IMR-90 (cell line): ENCODE results near the gene TUBB6. TPM values are rescaled to one million over a fixed set of nuclear protein-coding genes. Genes with fewer than 3 reads are reported as not detected.

Experiments
- ATAC-seq: fragments of 200-7000 bp; cut with Tn5 transposase; 2 replicates; pipeline ENCODE4 v1.9.1; 2020; ENCODE audit warnings: low read depth, mild to moderate bottlenecking, moderate library complexity
- BruUV-seq: library from RNA; stranded (reverse); fragments of 400-500 nt; replicated peaks from 2 replicates; lab custom pipeline; 2021; lab: Mats Ljungman, UMichigan
- CTCF ChIA-PET: fragments of 300-600 bp; formaldehyde crosslinking; extraction: SDS; loops from one replicate; lab custom pipeline; 2021; ENCODE audit warnings: antibody characterized with exemption; lab: Yijun Ruan, JAX
- POLR2A ChIA-PET: fragments of 300-600 bp; sonication (Branson Sonifier 250); formaldehyde crosslinking; loops from one replicate; lab custom pipeline; 2022; ENCODE audit warnings: antibody characterized with exemption; ENCODE audit not compliant: unreplicated experiment; lab: Charles Lee
- DNase-seq: peaks from one replicate; pipeline ENCODE4 v3.0.0; 2013
- H2AFZ ChIP-seq: replicated peaks from 2 replicates; pipeline ENCODE3; 2013; ENCODE audit warnings: low read length, mild to moderate bottlenecking; ENCODE audit not compliant: poor library complexity
- H2AK5ac ChIP-seq: 2 replicates; pipeline ENCODE4 v1.6.1; 2013; ENCODE audit warnings: low read depth, low read length, inconsistent platforms
- H2AK9ac ChIP-seq: replicated peaks from 2 replicates; pipeline ENCODE3; 2013; ENCODE audit warnings: mild to moderate bottlenecking, low read depth, low read length, moderate library complexity; ENCODE audit not compliant: poor library complexity
- H2BK120ac ChIP-seq: 2 replicates; pipeline ENCODE4 v1.6.1; 2013; ENCODE audit warnings: low read depth, low read length, inconsistent platforms
- H2BK15ac ChIP-seq: 3 replicates; pipeline ENCODE4 v1.6.1; 2013; ENCODE audit warnings: low read depth, low read length, inconsistent platforms
- H2BK20ac ChIP-seq: 2 replicates; pipeline ENCODE4 v1.6.1; 2013; ENCODE audit warnings: low read depth, mild to moderate bottlenecking, inconsistent platforms, low read length, moderate library complexity
- H2BK5ac ChIP-seq: 2 replicates; pipeline ENCODE4 v1.6.1; 2013; ENCODE audit warnings: mild to moderate bottlenecking, low read depth, low read length, inconsistent platforms; ENCODE audit not compliant: poor library complexity, severe bottlenecking
- H3K14ac ChIP-seq: replicated peaks from 2 replicates; pipeline ENCODE4 v1.6.1; 2013; ENCODE audit warnings: low read depth, low read length, inconsistent platforms
- H3K18ac ChIP-seq: 2 replicates; pipeline ENCODE4 v1.6.1; 2013; ENCODE audit warnings: low read depth, low read length, control low read depth
- H3K23ac ChIP-seq: 2 replicates; pipeline ENCODE4 v1.6.1; 2013; ENCODE audit warnings: low read depth, low read length, inconsistent platforms
- H3K27ac ChIP-seq: 2 replicates; pipeline ENCODE4 v1.5.1; 2013; ENCODE audit warnings: mild to moderate bottlenecking, control low read depth, low read length; ENCODE audit not compliant: insufficient read depth
- H3K27me3 ChIP-seq: 2 replicates; pipeline ENCODE4 v1.6.1; 2013; ENCODE audit warnings: low read length; ENCODE audit not compliant: control insufficient read depth, insufficient read depth
- H3K36me3 ChIP-seq: 2 replicates; pipeline ENCODE4 v1.6.1; 2013; ENCODE audit warnings: low read length, mixed read lengths; ENCODE audit not compliant: control insufficient read depth, insufficient read depth
- H3K4ac ChIP-seq: 2 replicates; pipeline ENCODE4 v1.6.1; 2013; ENCODE audit warnings: low read depth, low read length, inconsistent platforms
- H3K4me1 ChIP-seq: 2 replicates; pipeline ENCODE4 v1.6.1; 2013; ENCODE audit warnings: low read length, mixed read lengths; ENCODE audit not compliant: control insufficient read depth, insufficient read depth
- H3K4me2 ChIP-seq: 2 replicates; pipeline ENCODE4 v1.6.1; 2013; ENCODE audit warnings: low read depth, mild to moderate bottlenecking, control low read depth, low read length, moderate library complexity
- H3K4me3 ChIP-seq: 2 replicates; pipeline ENCODE4 v1.5.1; 2013; ENCODE audit warnings: low read depth, mild to moderate bottlenecking, control low read depth, low read length, moderate library complexity; ENCODE audit not compliant: insufficient read depth
- H3K56ac ChIP-seq: 2 replicates; pipeline ENCODE4 v1.6.1; 2013; ENCODE audit warnings: low read length, inconsistent platforms; ENCODE audit not compliant: insufficient read depth; ENCODE audit errors: extremely low read depth
- H3K79me1 ChIP-seq, 2 experiments: 2 replicates each; pipeline ENCODE4 v1.6.1; 2013; ENCODE audit warnings: low read length in 2 of 2, inconsistent platforms in 1 of 2, low read depth in 1 of 2
- H3K9ac ChIP-seq: 2 replicates; pipeline ENCODE4 v1.6.1; 2013; ENCODE audit warnings: low read depth, low read length, control low read depth
- H3K9me1 ChIP-seq: 2 replicates; pipeline ENCODE4 v1.6.1; 2013; ENCODE audit warnings: low read length, inconsistent platforms; ENCODE audit not compliant: insufficient read depth
- H3K9me3 ChIP-seq: 2 replicates; pipeline ENCODE4 v1.6.1; 2013; ENCODE audit warnings: low read length; ENCODE audit not compliant: control insufficient read depth, insufficient read depth
- H4K20me1 ChIP-seq: 2 replicates; pipeline ENCODE4 v1.6.1; 2013; ENCODE audit warnings: low read length, inconsistent platforms; ENCODE audit not compliant: insufficient read depth
- H4K5ac ChIP-seq: 2 replicates; pipeline ENCODE4 v1.6.1; 2013; ENCODE audit warnings: mild to moderate bottlenecking, low read depth, low read length, control low read depth
- H4K8ac ChIP-seq, 2 experiments: 2 replicates each; pipeline ENCODE4 v1.6.1; 2013; ENCODE audit warnings: low read depth in 2 of 2, low read length in 2 of 2, control low read depth in 1 of 2, inconsistent platforms in 1 of 2
- H4K91ac ChIP-seq: 2 replicates; pipeline ENCODE4 v1.6.1; 2013; ENCODE audit warnings: low read depth, low read length, inconsistent platforms; ENCODE audit not compliant: insufficient read depth
- BHLHE40 ChIP-seq: fragments of 150-350 bp; IDR thresholded peaks from 2 replicates; pipeline ENCODE4 v1.6.1; 2016; ENCODE audit warnings: mild to moderate bottlenecking, low read depth, low read length
- CEBPB ChIP-seq: IDR thresholded peaks from 2 replicates; pipeline ENCODE4 v1.6.1; 2012; ENCODE audit warnings: low read depth, low read length, improper control_type of control experiment
- CHD1 ChIP-seq: IDR thresholded peaks from 2 replicates; pipeline ENCODE4 v1.6.1; 2012; ENCODE audit warnings: low read depth, low read length, improper control_type of control experiment
- CTCF ChIP-seq: conservative IDR thresholded peaks from 2 replicates; pipeline ENCODE4 v1.5.1; 2012; ENCODE audit warnings: mild to moderate bottlenecking, low read depth, low read length, improper control_type of control experiment
- FOS ChIP-seq: fragments of 150-350 bp; IDR thresholded peaks from 2 replicates; pipeline ENCODE4 v1.6.1; 2016; ENCODE audit warnings: low read depth, low read length
- MAFK ChIP-seq: IDR thresholded peaks from 2 replicates; pipeline ENCODE4 v1.6.1; 2012; ENCODE audit warnings: low read depth, low read length, improper control_type of control experiment
- MAZ ChIP-seq: IDR thresholded peaks from 2 replicates; pipeline ENCODE4 v1.6.1; 2012; ENCODE audit warnings: low read depth, mild to moderate bottlenecking, low read length, improper control_type of control experiment, moderate library complexity, borderline replicate concordance
- MXI1 ChIP-seq: IDR thresholded peaks from 2 replicates; pipeline ENCODE4 v1.6.1; 2012; ENCODE audit warnings: low read depth, mild to moderate bottlenecking, low read length, moderate library complexity, borderline replicate concordance
- NFE2L2 ChIP-seq: fragments of 150-350 bp; IDR thresholded peaks from 2 replicates; pipeline ENCODE4 v1.6.1; 2016; ENCODE audit warnings: low read depth, mild to moderate bottlenecking, low read length
- POLR2A ChIP-seq: IDR thresholded peaks from 2 replicates; pipeline ENCODE4 v1.6.1; 2012; ENCODE audit warnings: mild to moderate bottlenecking, low read depth, low read length
- RAD21 ChIP-seq: IDR thresholded peaks from 2 replicates; pipeline ENCODE4 v1.6.1; 2012; ENCODE audit warnings: low read length, improper control_type of control experiment
- RCOR1 ChIP-seq: IDR thresholded peaks from 2 replicates; pipeline ENCODE4 v1.6.1; 2012; ENCODE audit warnings: mild to moderate bottlenecking, low read length, improper control_type of control experiment; ENCODE audit not compliant: insufficient replicate concordance
- RFX5 ChIP-seq: IDR thresholded peaks from 2 replicates; pipeline ENCODE4 v1.8.0; 2012; ENCODE audit warnings: low read depth, mild to moderate bottlenecking, low read length, moderate library complexity
- SMC3 ChIP-seq: fragments of 150-350 bp; IDR thresholded peaks from 2 replicates; pipeline ENCODE4 v1.6.1; 2016; ENCODE audit warnings: low read depth, mild to moderate bottlenecking, antibody characterized with exemption, low read length, moderate library complexity
- WGBS, 2 experiments: methylation state at CpG; one replicate each; pipeline versions ENCODE4 v1.1.5 to v1.1.7; 2013; ENCODE audit warnings: missing lambda C conversion rate in 2 of 2; ENCODE audit not compliant: insufficient read length in 1 of 2; ENCODE audit errors: extremely low coverage in 2 of 2; 5-methylcytosine and 5-hydroxymethylcytosine counted together
- dilution Hi-C: fragments of 300-500 bp; cut with HindIII; formaldehyde crosslinking; loops from one replicate; pipeline ENCODE4 v1.14.3; 2018; ENCODE audit warnings: low sequenced_read_pairs; ENCODE audit not compliant: unreplicated experiment
- in situ Hi-C: fragments of 300-500 bp; cut with MboI; formaldehyde crosslinking; loops from 3 replicates; pipeline ENCODE4 v1.14.3; 2019; ENCODE audit warnings: low sequenced_read_pairs, inconsistent platforms, mixed read lengths
- intact Hi-C: fragments of 100-400 bp; cut with micrococcal nuclease; formaldehyde crosslinking; loops from 2 replicates; pipeline ENCODE4 v1.10.0; 2022
- polyA plus RNA-seq, 3 experiments: library from polyadenylated mRNA; depleted of rRNA; stranded (reverse); fragments of >200 nt; gene quantifications; 2 replicates each; pipeline ENCODE4 v1.2.3, GENCODE V29; 2012; ENCODE audit warnings: low replicate concordance in 1 of 3
- total RNA-seq: library from RNA; depleted of rRNA; stranded (reverse); fragments of >200 nt; gene quantifications from 2 replicates; pipeline ENCODE4 v1.2.3, GENCODE V29; 2012
- TF ChIP-seq, protein P1 (sequence below): fragments of 150-350 bp; IDR thresholded peaks from 2 replicates; pipeline ENCODE4 v1.6.1; 2017; ENCODE audit warnings: mild to moderate bottlenecking, antibody characterized with exemption, low read length, low read depth
- TF ChIP-seq, protein P2 (sequence below): fragments of 150-350 bp; IDR thresholded peaks from 2 replicates; pipeline ENCODE4 v1.6.1; 2016; ENCODE audit warnings: low read depth, mild to moderate bottlenecking, low read length, moderate library complexity, borderline replicate concordance

Gene TUBB6
- total and polyA plus RNA-seq, 2 of the 4 experiments (the other 2 are of a cell fraction) = 927 to 1,040 TPM

DNA sequence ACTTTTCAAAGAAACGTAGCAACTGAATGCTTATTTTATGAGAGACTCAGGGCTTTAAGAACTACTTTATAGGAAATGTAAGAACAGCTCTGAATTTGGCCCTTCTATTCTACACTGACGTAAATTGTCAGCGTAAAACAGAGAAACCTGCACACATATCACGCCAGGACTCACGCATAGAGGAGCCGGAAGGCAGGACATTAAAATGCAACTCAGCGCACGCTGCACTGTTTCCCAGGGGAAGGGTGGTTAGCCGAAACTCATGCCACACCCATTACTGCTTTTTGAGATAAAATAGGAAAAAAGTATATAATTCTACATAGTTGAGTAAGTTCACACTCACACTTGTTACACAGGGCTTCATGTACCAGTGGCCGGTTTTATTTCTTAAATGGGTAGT is 7.4 kb downstream of the TUBB6 start:
- no peak overlapping the region for H2BK15ac ChIP-seq
- H3K23ac ChIP-seq = no peak overlapping the region
- peaks cover 32 to 52% of the 10 kb centered on the region in 2 experiments for H3K79me1 ChIP-seq
- peaks cover 62% of the 10 kb centered on the region for H3K36me3 ChIP-seq
- no peak overlapping the region for H2AFZ ChIP-seq
- H3K56ac ChIP-seq = no peak overlapping the region
- H3K4me1 ChIP-seq = peaks cover 20% of the 10 kb centered on the region
- H3K4me2 ChIP-seq = no peak overlapping the region; the same call in 1 of the 2 replicates
- no peak overlapping the region for H4K91ac ChIP-seq
- H4K8ac ChIP-seq = no peak overlapping the region
- BruUV-seq = no TSS peak
- H3K9me1 ChIP-seq = peaks cover 6% of the 10 kb centered on the region; the same call in 1 of the 2 replicates
- H3K18ac ChIP-seq = no peak overlapping the region
- no peak for DNase-seq
- no peak overlapping the region for H4K5ac ChIP-seq
- H4K20me1 ChIP-seq = peaks cover 85% of the 10 kb centered on the region
- no peak overlapping the region for H3K9ac ChIP-seq
- WGBS, 2 experiments = 93% methylated on average over 3 of the region's 10 CpGs; no CpG with 5 or more reads in 1 of the 2 experiments
- POLR2A ChIA-PET = interaction anchor here (2.7 kb wide), 1 partner anchor 36 kb away, joined by 8 read pairs; no protein-coding TSS in a partner anchor
- peaks cover 2% of the 10 kb centered on the region for H3K9me3 ChIP-seq
- no peak overlapping the region for H3K27ac ChIP-seq
- no peak for ATAC-seq
- CTCF ChIA-PET = interaction anchor here (0.8 to 1.6 kb wide), 2 partner anchors 13 to 32 kb away, joined by 3 read pairs; no protein-coding TSS in a partner anchor
- no peak overlapping the region for H2BK5ac ChIP-seq
- no peak overlapping the region for H3K14ac ChIP-seq
- intact Hi-C loops (no loop called here), in situ Hi-C loops (no loop called here), dilution Hi-C loops (no loop called here)
- no peak overlapping the region for H2AK5ac ChIP-seq
- H3K4ac ChIP-seq = no peak overlapping the region
- no peak overlapping the region for H2BK120ac ChIP-seq
- H2AK9ac ChIP-seq = no peak overlapping the region
- no peaks in the 10 kb centered on the region for H3K27me3 ChIP-seq
- no peak overlapping the region for H2BK20ac ChIP-seq
- TF ChIP-seq MXI1 (no peak), RCOR1 (no peak), CHD1 (no peak), RFX5 (no peak), NFE2L2 (no peak), CTCF (no peak), CEBPB (no peak), RAD21 (no peak), BHLHE40 (no peak), FOS (no peak), POLR2A (no peak; the same call in 1 of the 2 replicates), SMC3 (no peak), MAZ (no peak), MAFK (no peak)
- TF ChIP-seq, protein P1, sequence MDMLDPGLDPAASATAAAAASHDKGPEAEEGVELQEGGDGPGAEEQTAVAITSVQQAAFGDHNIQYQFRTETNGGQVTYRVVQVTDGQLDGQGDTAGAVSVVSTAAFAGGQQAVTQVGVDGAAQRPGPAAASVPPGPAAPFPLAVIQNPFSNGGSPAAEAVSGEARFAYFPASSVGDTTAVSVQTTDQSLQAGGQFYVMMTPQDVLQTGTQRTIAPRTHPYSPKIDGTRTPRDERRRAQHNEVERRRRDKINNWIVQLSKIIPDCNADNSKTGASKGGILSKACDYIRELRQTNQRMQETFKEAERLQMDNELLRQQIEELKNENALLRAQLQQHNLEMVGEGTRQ = no peak
- TF ChIP-seq, protein P2, sequence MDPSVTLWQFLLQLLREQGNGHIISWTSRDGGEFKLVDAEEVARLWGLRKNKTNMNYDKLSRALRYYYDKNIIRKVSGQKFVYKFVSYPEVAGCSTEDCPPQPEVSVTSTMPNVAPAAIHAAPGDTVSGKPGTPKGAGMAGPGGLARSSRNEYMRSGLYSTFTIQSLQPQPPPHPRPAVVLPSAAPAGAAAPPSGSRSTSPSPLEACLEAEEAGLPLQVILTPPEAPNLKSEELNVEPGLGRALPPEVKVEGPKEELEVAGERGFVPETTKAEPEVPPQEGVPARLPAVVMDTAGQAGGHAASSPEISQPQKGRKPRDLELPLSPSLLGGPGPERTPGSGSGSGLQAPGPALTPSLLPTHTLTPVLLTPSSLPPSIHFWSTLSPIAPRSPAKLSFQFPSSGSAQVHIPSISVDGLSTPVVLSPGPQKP = no peak
- H3K4me3 ChIP-seq = no peak overlapping the region
